SK-N-SH treated with all-trans-retinoic acid at 6 μM for 48 hours (cell line): Measurements from ENCODE around the gene HMX3.

Experiments used
- ATAC-seq: fragments of 200-7000 bp; cut with Tn5 transposase; 3 replicates; pipeline ENCODE4 v1.9.1; 2020; ENCODE audit warnings: mild to moderate bottlenecking, moderate library complexity
- ARNTL ChIP-seq: fragments of 450-650 bp; formaldehyde crosslinking; IDR thresholded peaks from 2 replicates; pipeline ENCODE4 v1.5.0; 2020; ENCODE audit warnings: low read depth, mild to moderate bottlenecking, moderate library complexity, borderline replicate concordance
- BACH2 ChIP-seq: fragments of 250-450 bp; sonication (Bioruptor Pico); IDR thresholded peaks from 2 replicates; pipeline ENCODE4 v1.9.0; 2021; ENCODE audit warnings: mild to moderate bottlenecking, borderline replicate concordance
- CSDC2 ChIP-seq: fragments of 250-450 bp; sonication (Bioruptor Pico); IDR thresholded peaks from 2 replicates; pipeline ENCODE4 v1.5.0; 2020; ENCODE audit warnings: mild to moderate bottlenecking, moderate library complexity
- CSRNP3 ChIP-seq: fragments of 250-450 bp; sonication (Bioruptor Pico); IDR thresholded peaks from 2 replicates; pipeline ENCODE4 v1.5.1; 2021; ENCODE audit warnings: mild to moderate bottlenecking, moderate library complexity
- ESRRG ChIP-seq: fragments of 250-450 bp; sonication (Bioruptor Pico); IDR thresholded peaks from 2 replicates; pipeline ENCODE4 v1.6.1; 2021; ENCODE audit warnings: mild to moderate bottlenecking
- GLIS3 ChIP-seq: fragments of 250-450 bp; sonication (Bioruptor Pico); IDR thresholded peaks from 2 replicates; pipeline ENCODE4 v1.5.0; 2020; ENCODE audit warnings: mild to moderate bottlenecking, moderate library complexity
- ISL1 ChIP-seq: fragments of 250-450 bp; sonication (Bioruptor Pico); IDR thresholded peaks from 2 replicates; pipeline ENCODE4 v2.1.2; 2022; ENCODE audit warnings: mild to moderate bottlenecking, moderate library complexity
- OSR1 ChIP-seq: fragments of 250-450 bp; sonication (Bioruptor Pico); IDR thresholded peaks from 2 replicates; pipeline ENCODE4 v1.8.0; 2022; ENCODE audit warnings: moderate library complexity, mild to moderate bottlenecking, inconsistent platforms
- PATZ1 ChIP-seq: fragments of 250-450 bp; sonication (Bioruptor Pico); IDR thresholded peaks from 2 replicates; pipeline ENCODE4 v1.8.0; 2020; ENCODE audit warnings: mild to moderate bottlenecking, moderate library complexity, borderline replicate concordance
- POU6F1 ChIP-seq: fragments of 250-450 bp; sonication (Bioruptor Pico); IDR thresholded peaks from 2 replicates; pipeline ENCODE4 v1.8.0; 2021; ENCODE audit warnings: low read depth, mild to moderate bottlenecking, moderate library complexity, borderline replicate concordance
- PPARA ChIP-seq: fragments of 250-450 bp; sonication (Bioruptor Pico); IDR thresholded peaks from 2 replicates; pipeline ENCODE4 v1.5.0; 2020; ENCODE audit warnings: mild to moderate bottlenecking, borderline replicate concordance
- RARB ChIP-seq: fragments of 250-450 bp; sonication (Bioruptor Pico); IDR thresholded peaks from 2 replicates; pipeline ENCODE4 v1.8.0; 2021; ENCODE audit warnings: mild to moderate bottlenecking, moderate library complexity
- SNAI2 ChIP-seq: fragments of 250-450 bp; sonication (Bioruptor Pico); IDR thresholded peaks from 2 replicates; pipeline ENCODE4 v1.5.0; 2020; ENCODE audit warnings: mild to moderate bottlenecking, moderate library complexity
- TCF4 ChIP-seq: fragments of 250-450 bp; sonication (Bioruptor Pico); IDR thresholded peaks from 2 replicates; pipeline ENCODE4 v1.8.0; 2021; ENCODE audit warnings: mild to moderate bottlenecking, moderate library complexity, borderline replicate concordance
- ZC3H10 ChIP-seq: fragments of 250-450 bp; sonication (Bioruptor Pico); IDR thresholded peaks from 2 replicates; pipeline ENCODE4 v1.5.1; 2021; ENCODE audit warnings: mild to moderate bottlenecking, moderate library complexity
- ZFP3 ChIP-seq: fragments of 250-450 bp; sonication (Bioruptor Pico); IDR thresholded peaks from 2 replicates; pipeline ENCODE4 v1.5.0; 2020; ENCODE audit warnings: mild to moderate bottlenecking, moderate library complexity
- ZFP30 ChIP-seq: fragments of 450-650 bp; formaldehyde crosslinking; IDR thresholded peaks from 2 replicates; pipeline ENCODE4 v1.5.0; 2022; ENCODE audit warnings: mild to moderate bottlenecking, moderate library complexity
- ZNF565 ChIP-seq: fragments of 450-650 bp; formaldehyde crosslinking; conservative IDR thresholded peaks from 2 replicates; pipeline ENCODE4 v1.5.0; 2020; ENCODE audit warnings: low read depth, mild to moderate bottlenecking, moderate library complexity
- ZNF8 ChIP-seq: fragments of 450-650 bp; formaldehyde crosslinking; IDR thresholded peaks from 2 replicates; pipeline ENCODE4 v1.5.0; 2020; ENCODE audit warnings: mild to moderate bottlenecking, moderate library complexity

Gene HMX3

GRCh38 chr10:123146894-123147634, 11.3 kb downstream of the HMX3 start:
- no peak for ATAC-seq
- TF ChIP-seq SNAI2 (CRISPR knock-in tag): no peak
- no peak for TF ChIP-seq PATZ1 (CRISPR knock-in tag)
- no peak for TF ChIP-seq TCF4 (CRISPR knock-in tag)
- no peak for TF ChIP-seq CSRNP3
- TF ChIP-seq BACH2: no peak
- TF ChIP-seq ISL1 (CRISPR knock-in tag): no peak
- no peak for TF ChIP-seq GLIS3 (CRISPR knock-in tag)
- no peak for TF ChIP-seq ZC3H10 (CRISPR knock-in tag)
- no peak for TF ChIP-seq RARB (CRISPR knock-in tag)
- TF ChIP-seq ESRRG (CRISPR knock-in tag): no peak
- TF ChIP-seq PPARA: no peak
- TF ChIP-seq CSDC2 (CRISPR knock-in tag): no peak
- TF ChIP-seq OSR1 (CRISPR knock-in tag): no peak
- no peak for TF ChIP-seq ZNF565 (CRISPR knock-in tag)
- TF ChIP-seq ZFP3: no peak
- TF ChIP-seq ZNF8 (CRISPR knock-in tag): no peak

- TF ChIP-seq POU6F1 (CRISPR knock-in tag) (no peak), BACH2 (no peak), ZC3H10 (CRISPR knock-in tag) (no peak), ZNF565 (CRISPR knock-in tag) (no peak), GLIS3 (CRISPR knock-in tag) (no peak), ZFP3 (no peak)
- no peak for ATAC-seq
Measured at GRCh38 chr10:123147635-123148413, 12.1 kb downstream of the HMX3 start, which contains the start of gene HMX2. TSS of gene HMX2 (plus strand) at chr10:123148136. CDS start at chr10:123148379, 243 bp downstream.

GRCh38 chr10:123148414-123149161, 12.8 kb downstream of the HMX3 start:
- peak; percentile 13 for ATAC-seq
- no peak for TF ChIP-seq ZNF8 (CRISPR knock-in tag)
- TF ChIP-seq OSR1 (CRISPR knock-in tag): no peak
- TF ChIP-seq ZNF565 (CRISPR knock-in tag): no peak
- no peak for TF ChIP-seq ZFP30
- TF ChIP-seq CSRNP3: no peak
- TF ChIP-seq ESRRG (CRISPR knock-in tag): no peak
- TF ChIP-seq PATZ1 (CRISPR knock-in tag): no peak
- TF ChIP-seq RARB (CRISPR knock-in tag): no peak
- TF ChIP-seq ZC3H10 (CRISPR knock-in tag): no peak
- TF ChIP-seq PPARA: no peak
- no peak for TF ChIP-seq CSDC2 (CRISPR knock-in tag)
- TF ChIP-seq GLIS3 (CRISPR knock-in tag): no peak
- no peak for TF ChIP-seq POU6F1 (CRISPR knock-in tag)
- no peak for TF ChIP-seq BACH2
- TF ChIP-seq SNAI2 (CRISPR knock-in tag): no peak
- no peak for TF ChIP-seq ARNTL (CRISPR knock-in tag)
